ELF-1 (cell line): Measurements from ENCODE around the gene COL25A1.

Source experiments
- DNase-seq: peaks from one replicate; pipeline ENCODE4 v3.0.0-alpha.2; 2016; ENCODE audit warnings: low read depth, low spot score

Gene COL25A1

DNA sequence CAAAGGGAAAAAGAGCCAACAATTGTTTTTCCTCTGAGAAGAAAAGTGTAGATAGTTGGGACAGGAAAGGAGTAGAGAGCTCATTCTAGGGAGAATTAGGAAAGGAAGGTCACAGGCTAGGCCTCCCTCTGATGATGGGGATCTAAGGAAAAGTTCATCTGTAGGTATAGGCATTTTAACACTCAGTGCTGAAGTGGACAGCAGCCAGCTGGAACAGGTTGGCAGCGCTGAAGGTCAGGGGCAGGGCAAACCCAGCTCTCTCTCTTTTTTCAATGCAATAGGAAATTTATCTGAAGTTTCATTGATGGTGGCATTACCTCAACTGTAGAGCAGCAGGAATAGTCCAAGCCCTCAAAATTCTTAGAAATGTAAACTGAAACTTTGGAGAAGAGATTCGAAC is 441.1 kb downstream of the COL25A1 start:
- DNase-seq: peak; percentile 4

DNA sequence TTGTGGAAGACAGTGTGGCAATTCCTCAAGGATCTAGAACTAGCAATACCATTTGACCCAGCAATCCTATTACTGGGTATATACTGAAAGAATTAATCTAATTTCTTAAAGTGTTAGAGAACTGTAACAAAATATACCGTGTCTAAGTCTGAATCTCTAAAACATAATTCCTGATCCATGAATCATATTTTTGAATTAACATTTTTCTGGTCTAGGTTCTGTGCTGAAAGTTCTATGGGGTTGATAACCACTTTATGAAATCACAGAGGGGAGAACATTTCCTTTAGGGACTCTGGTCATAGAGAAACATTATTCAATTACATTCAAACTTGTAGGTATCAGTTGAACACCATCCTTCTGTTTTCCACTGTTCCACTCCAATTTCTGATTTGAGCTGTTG is 447.7 kb downstream of the COL25A1 start:
- no peak for DNase-seq

GRCh38 chr4:108852691-108853090 is 449.8 kb downstream of the COL25A1 start:
- no peak for DNase-seq

GRCh38 chr4:108851366-108851765 is 451.1 kb downstream of the COL25A1 start:
- no peak for DNase-seq

GRCh38 chr4:108850219-108850649 is 452.2 kb downstream of the COL25A1 start:
- DNase-seq: no peak

GRCh38 chr4:108849611-108850168 is 452.8 kb downstream of the COL25A1 start:
- peak; percentile 10 for DNase-seq

GRCh38 chr4:108846568-108846967 is 455.9 kb downstream of the COL25A1 start:
- no peak for DNase-seq

DNA sequence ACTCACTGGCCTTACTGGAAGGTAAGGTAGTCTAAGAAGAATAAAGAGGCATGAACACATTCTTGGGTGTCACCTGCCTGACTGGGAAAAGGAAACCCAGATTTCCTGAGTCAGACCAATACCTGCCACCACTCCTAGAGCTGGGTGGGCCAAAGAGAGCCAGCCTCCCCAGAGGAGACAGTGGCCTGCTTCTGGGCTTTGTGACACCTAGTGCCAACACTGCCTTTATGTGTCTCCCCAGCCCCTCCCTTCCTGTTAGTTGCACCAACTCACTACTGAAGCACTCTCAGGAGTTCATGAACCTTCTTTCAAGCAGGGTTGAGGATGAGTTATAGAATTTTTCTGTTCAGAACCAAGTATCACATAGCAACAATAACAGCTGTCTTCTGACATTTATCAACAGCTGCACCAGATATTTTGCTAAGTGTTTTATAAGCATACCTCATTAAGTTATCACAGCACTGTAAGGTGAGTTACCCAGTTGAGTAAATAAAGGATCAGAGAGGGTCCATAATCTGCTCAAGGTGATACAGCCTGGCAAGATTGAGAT is 462.0 kb downstream of the COL25A1 start:
- DNase-seq: no peak

DNA sequence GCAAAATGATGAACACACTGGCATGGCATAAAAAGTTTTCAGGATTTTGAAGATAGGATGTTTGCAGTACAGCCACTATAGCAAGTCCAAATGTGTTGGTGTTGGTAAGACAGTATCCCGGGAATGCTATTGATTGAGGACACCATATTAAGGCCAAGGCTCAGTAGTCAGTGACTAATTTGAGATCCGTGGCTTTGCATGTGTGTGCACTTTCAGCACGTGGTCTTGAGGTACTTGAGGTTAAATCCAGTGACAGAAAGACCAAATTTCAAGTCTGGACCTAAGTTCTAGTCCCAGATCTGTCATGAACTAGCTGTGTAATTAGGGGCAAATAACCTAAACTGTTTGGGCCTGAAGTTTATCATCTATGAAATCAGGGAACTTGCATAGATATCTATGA is 463.1 kb downstream of the COL25A1 start:
- no peak for DNase-seq

- DNase-seq: no peak
These were observed 464.0 kb downstream of the COL25A1 start for GRCh38 chr4:108838451-108838850.

- DNase-seq: no peak
These were observed 467.5 kb downstream of the COL25A1 start for GRCh38 chr4:108834835-108835384.

- DNase-seq: peak; percentile 13
These were observed 468.2 kb downstream of the COL25A1 start for GRCh38 chr4:108834166-108834834.

GRCh38 chr4:108833046-108833445 is 469.4 kb downstream of the COL25A1 start:
- DNase-seq: no peak

DNA sequence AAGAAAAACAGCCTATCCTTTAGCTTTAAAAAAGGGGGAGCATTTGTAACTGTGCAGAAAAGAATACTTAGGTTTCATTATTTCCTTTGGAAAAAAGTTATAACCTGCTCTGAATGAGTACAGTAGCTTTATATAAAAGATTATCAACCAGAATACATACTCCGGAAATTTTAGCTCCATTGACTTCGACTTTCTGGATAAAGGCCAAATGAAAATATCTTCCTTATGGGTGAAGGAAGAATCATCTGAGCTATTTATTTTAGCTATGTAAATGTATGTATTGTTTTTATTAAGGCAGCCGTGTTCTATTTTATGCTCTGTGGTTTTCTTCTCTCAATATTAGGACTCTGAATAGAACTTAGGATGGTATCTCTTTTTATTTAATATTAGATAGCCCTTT is 470.6 kb downstream of the COL25A1 start:
- DNase-seq: no peak

GRCh38 chr4:108831291-108831690 is 471.2 kb downstream of the COL25A1 start:
- no peak for DNase-seq

GRCh38 chr4:108830509-108831244 is 471.8 kb downstream of the COL25A1 start:
- DNase-seq: peak; percentile 5

- no peak for DNase-seq
These were observed 472.4 kb downstream of the COL25A1 start for GRCh38 chr4:108829966-108830492.

DNA sequence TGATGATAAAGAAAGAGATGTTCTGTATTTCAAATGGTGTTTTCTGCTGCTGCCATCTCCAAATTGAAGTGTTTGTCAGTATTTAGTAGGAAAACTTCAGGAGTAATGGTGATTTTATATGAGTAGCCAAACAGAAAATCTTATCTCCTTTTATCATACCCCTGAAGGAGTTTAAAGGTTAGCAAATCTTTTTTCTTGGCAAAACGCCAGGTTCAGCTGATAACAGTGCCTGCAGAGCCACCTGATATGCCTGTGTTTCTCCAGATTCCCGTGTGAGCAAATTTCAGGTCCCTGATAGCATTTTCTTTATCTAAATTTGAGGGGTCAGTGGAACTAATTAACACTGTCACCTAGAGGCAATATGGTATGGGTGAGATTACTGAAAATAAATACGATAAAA is 473.8 kb downstream of the COL25A1 start:
- no peak for DNase-seq

DNA sequence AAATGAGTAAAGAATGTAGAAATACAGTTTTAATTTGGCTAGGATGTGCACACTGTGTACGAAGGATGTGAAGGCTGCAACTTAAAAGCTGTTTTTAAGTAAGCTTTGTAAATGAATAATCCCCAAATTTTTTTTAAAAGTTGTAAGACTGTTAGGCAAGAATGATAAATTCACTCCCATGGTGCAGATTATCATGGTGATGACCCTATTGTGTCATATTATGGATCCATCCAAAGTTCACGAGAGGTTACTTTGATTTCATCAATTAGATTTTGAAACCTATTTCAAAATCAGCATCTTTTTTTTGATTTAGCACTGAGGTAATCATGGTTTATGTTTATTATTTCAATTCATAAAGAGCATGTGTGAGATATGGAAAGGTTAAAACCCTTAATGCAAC is 476.7 kb downstream of the COL25A1 start:
- no peak for DNase-seq

DNA sequence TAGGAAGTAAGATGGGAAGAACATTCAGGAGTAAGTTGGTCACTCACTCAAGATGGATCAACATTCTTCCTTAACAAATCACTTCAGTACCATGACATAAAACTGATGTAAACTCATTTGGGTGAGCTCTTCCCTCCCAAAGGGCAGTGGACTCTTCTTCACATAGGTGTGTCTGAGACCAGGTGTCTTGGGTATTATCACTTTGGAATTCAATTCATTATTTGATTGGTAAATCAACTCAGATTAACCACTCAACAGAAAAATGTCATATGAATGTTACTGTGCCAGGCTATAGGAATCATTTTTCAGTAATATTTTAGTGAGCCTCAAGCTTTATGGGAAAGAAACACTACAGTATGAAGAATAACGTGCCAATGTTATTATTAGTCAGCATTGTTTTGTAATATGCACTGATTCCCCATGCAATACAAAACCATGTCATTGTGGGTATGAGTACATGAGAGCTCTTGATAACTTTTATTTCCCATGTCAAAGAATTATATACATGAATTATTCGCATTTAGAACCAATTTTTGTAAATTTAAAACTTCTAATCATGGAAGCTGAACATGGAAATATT is 481.0 kb downstream of the COL25A1 start:
- DNase-seq: no peak

- no peak for DNase-seq
These were observed 481.7 kb downstream of the COL25A1 start for GRCh38 chr4:108820492-108821350.
